GM19452 (cell line): ENCODE measurements around the gene ATAD3A.

Source experiments
- ATAC-seq: cut with Tn5 transposase; IDR thresholded peaks from one replicate; pipeline ENCODE4 v1.9.1; 2021; ENCODE audit not compliant: unreplicated experiment

ATAD3A gene

DNA sequence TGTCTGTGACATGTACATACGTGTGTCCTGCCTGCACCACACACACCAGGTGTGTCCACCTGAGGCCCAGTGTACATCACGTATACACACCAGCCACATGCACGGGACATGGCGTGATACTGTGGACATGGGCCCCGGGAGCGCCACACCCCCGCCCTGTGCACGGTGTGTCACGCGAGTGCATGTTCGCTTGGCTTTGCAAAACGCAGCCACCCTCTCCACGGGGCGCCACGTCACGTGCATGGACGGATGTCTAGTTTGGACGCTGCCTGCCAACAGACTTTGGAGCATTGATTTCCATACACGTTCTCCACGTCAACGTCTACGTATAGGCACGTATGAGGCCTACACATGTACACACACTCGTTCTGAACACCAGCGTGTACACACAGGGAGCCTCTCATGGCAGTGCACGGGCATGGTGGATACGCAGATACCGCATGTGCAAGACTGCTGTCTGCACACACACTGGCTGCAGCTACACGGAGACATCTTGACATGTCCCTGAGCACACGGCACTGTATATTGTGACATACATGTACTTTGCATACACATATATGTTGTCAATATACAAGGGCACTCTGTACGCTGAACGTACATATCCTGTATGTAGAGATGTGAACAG is 25.8 kb downstream of the ATAD3A start:
- ATAC-seq: no peak

DNA sequence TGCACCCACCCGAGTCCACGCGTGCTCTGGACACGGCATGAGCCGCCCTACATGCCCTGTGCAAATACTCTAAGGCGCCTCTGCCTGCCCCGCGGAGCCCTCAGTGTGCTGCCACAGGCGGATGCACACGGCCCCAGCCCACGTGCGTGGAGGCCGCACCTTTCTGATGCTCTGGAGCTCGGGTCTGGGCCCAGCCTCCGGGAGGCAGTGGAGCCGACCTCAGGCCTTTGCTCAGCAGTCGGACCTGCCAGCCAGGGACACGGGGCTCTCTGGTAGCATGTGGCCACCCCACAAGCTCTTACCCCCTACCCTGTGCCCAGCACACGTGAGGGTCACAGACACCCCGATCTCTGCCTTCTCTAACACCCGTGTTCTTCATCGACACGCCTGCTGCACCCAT is 26.4 kb downstream of the ATAD3A start:
- ATAC-seq: no peak

DNA sequence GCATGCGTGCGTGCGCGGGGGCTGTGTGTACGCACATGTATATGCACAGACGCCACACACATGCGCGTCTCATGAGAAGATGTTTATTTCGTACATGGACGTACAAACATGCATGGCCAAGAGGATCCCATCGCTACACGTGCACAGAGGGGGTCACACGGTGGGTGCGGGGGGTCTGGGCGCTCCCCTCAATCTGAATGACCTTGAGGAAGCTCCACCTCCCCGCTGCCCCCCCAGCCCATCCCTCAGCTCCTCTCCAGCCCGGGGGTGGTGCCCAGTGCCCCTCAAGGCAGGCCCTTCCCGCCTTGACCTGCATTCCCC is 27.0 kb downstream of the ATAD3A start:
- ATAC-seq: no peak

DNA sequence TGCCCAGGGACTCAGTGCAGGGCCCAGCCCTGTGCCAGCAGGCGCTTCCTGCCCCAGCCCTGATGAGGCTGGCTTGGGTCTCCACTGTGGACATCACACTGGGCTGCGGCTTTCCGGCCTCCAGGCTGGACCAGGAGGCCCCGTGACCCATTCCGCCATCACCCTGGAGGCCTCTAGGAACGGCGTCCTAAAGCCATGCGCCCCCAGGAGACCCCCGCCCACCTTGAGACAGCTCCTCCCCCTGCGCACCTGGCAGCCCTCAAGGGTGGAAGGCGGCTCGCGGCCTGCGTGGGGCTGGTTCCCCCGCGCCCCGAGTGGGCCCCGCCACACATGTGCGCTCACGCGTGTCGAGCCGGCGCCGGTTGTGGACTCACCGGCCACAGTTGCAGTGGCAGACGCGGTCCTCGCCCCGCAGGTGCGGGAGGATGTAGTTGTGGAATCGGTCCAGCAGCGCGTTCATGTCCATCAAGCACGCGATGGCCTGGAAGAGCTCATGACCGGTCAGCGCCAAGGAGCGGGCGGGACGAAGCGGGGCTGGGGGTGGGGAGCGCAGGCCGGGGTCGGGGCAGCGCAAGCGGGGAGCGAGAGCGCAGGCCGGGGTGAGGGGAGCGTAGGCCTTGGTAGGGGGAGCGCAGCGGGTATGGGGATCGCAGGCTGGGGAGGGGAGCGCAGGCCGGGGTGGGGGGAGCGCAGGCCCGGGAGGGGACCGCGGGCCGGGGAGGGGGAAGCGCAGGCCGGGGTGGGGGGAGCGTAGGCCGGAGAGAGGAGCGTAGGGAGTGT is 27.5 kb downstream of the ATAD3A start:
- ATAC-seq: no peak

DNA sequence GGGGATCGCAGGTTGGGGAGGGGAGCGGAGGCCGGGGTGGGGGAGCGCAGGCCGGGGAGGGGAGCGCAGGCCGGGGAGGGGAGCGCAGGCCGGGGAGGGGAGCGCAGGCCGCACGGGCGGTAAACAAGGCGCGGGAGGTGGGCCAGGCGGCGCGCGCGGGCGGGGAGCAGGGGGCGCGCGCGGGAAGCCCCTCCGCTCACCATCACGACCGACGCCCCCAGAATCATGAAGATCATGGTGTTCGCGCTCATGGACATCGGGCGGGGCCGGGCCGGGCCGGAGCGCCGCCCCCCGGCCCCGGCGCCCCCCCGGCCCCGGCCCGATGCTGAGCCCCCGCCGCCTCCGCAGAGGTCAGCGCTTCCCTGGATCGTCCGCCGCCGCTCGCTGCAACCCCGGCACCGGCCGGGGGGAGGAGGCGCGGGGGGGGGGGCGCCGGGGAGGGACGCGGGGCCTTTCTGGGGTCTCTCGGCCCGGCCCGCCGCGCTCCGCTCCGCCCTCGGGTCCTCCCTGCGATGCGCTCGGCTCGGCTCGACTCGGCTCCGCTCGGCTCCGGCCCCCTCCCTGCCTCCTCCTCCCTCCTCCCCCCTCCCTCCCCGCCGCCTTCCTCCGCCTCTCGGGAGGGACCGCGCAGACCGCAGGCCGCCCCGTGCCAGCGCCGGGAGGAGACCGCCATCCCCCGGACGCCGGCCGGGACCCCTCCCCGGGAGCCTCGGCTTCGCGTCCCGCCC is 28.3 kb downstream of the ATAD3A start, which contains the start of gene TMEM240:
Gene TMEM240 (minus strand): TSS at position 535 of the 728 bp plus-strand sequence. CDS start 278 bp downstream, at position 257.
- ATAC-seq: no peak

DNA sequence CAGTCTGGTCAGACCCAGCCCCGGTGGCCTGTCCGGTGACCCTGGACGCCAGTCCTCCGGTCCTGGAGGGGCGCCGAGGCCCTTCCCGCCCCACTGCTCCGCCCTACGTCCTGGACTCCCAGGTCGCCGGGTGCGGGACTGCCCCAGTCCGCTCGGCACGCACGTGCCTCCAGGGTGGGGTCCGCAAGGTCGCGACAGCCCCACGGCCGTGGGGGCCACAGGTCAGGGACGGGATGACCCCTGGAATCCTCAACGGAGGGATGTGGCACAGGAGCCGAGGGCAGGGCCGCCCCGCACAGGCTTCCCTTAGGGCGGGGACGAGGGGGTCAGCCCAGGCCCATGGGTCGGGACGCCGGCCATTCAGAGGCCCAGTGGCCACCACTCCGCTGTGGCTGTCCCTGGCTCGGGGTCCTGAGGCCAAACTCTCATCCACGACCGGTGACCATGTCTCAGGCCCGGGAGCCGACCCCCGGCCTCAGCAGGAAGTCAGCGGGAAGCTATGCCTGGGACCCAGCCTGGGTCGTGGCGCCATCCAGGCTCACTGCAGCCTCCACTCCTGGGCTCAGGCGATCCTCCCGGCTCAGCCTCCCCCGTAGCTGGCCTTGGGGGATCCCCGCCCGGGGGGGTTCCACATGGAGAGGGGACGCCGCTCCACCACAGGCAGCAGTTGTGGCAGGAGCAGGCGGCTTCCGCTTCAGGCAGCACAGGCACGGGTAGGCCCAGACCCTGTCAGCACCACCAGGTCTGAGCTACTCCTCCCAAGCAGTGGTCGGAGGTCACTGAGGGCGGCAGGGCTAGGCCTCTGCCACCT is 29.1 kb downstream of the ATAD3A start:
- no peak for ATAC-seq

DNA sequence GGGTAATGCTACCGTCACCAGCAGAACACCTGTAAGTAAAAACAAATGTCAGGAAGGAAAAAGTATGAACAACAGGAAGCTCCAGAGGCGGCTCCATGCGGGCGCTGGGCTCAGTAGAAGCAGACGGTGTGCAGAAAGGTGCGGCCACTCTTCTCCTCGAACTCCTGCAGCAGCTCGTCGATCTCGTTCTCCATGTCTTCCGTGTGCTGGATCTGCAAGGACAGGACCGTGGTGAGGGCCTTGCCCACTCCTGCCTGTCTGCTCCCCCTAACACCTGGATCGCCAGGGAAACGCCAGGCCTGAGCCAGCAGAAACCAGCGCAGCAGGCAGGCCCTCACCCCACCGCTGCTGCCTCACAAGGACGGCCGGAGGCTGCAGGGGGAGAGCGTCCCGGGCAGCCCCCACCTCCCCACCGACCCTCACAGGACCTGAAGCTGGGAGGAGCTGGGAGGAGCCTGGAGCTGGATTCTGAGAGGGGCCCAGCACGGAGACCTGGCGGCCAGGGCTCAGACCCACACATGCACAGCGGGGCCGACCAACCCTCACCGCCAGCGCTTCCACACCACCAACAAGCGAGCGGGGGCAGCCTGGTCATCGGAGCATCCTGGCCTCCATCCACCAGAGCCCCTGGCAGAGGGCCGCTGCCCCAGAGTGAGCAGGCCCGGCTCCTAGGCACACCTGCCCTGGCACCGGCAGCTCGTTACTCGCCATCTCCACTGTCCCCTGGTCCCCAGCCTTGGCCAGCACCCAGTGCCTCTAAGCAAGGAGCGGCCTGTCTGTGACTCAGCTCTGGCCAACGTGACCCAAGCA is 30.2 kb downstream of the ATAD3A start:
- no peak for ATAC-seq

DNA sequence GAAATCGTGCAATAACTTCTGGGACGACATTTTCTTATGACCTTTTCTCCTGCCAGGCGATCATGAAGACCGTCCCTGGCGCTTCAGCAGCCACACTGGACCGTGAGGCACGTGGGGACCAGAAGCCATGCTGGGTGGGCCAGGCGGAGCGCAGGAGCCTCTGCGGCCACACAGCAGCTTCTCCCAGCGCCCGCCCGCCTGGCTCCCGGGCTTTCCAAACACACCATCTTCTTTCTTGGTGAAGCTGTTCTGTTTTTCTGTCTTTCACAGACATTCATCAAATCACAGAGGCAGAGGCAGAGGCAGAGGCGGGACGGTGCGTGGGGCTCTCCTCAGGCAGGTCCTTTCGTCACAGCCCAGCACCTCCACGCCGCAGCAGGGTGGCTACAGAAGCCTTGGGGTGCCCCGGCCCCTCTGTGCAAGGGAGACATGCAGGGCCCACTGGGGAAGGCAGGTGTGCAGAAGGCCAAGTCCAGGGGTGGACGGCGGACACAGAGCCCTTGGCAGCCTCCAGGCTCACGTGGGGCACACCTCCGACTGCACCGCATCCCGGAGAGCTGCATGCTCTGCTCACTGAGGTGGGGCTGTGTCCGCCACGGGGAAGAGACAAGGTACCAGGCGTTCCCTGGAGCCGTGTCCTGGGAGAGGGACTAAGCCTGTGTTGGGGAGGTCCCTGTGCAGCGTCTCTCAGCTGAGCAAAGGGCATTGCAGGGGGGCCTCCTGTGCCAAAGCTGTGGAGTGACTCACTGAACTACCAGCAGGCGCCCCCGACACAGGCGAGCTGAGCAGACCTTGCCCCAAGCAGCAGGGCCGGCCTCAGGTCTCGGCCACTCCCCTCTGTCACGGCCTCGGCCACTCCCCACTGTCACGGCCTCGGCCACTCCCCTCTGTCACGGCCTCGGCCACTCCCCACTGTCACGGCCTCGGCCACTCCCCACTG is 31.1 kb downstream of the ATAD3A start:
- no peak for ATAC-seq

DNA sequence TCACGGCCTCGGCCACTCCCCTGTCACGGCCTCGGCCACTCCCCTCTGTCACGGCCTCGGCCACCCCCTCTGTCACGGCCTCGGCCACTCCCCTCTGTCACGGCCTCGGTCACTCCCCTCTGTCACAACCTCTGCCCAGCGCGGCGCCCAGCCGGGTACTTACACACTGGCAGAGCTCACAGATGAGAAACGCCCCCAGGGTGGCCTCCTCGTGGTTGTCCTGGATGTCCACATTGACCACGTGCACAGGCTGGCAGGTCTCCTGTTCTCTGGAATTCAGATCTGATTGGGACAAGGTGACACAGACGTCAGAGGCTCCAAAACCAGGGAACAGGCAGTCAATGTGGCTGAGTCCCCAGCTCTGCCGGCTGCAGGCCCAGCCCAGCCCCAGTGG is 31.7 kb downstream of the ATAD3A start:
- ATAC-seq: no peak

DNA sequence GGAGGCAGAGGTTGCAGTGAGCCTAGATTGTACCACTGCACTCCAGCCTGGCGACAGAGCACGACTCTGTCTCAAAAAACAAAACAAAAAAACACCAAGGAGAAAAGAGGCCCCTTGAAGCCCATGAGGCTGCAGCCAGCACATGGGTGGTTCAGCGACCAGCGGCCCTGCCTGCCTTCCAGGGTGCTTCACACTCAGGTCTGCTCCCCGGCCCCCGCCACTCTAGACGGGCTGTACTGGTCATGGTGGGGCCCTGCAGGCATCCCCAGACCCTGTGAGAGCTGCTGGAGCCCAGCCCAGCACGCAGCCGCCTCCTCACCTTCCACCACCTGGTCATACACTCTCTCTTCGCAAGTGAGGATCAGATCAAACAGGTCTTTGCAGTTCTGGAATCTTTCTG is 32.6 kb downstream of the ATAD3A start:
- ATAC-seq: no peak

DNA sequence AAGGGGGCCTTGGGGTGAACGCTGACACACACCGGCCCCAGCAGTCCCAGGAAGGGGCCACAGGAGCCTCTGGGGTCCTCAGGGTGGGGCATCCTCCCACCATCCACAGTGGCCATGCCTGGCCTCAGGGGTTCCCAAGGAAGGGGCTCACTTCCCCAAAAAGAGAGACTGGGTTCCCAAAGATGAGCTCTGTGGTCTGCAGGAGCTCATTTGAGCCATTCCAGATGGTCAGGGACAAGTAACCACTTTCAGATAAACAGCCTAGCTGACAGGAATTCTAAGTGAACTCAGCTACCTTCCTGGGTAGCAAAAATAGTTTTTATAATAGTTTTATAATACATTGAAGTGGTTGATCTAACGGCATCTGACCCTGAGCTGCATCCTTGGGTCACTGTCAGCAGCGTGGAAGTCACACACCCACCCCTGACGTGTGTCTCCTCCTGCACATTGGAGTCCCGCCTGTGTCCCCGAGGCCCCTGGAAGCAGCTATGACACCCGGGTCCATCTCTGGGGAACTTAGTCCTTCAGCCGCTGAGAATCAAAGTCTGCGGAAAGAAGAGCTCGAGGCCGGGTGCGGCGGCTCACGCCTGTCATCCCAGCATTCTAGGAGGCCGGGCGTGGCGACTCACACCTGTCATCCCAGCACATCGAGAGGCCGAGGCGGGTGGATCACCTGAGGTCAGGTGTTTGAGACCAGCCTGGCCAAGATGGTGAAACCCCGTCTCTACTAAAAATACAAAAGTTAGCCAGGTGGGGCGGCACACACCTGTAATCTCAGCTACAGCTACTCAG is 34.2 kb downstream of the ATAD3A start:
- no peak for ATAC-seq

DNA sequence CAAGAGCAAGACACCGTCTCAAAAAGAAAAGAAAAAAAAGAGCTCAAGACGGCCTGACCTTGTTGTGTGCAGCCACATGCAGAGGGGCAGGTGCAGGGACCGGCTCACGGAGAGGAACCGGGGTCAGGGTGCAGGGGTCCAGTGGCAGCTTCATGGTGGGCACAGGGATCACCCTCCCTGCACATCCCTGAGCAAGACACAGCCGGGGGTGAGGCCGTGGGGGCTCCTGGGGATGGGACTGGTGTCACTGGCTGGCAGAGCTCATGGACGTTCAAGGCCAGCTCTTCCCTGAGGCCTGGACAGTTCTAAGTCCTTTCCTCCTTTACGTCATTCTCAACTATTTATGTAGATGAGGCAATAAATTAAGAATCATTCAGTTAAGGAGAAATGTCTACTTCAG is 35.0 kb downstream of the ATAD3A start:
- no peak for ATAC-seq

DNA sequence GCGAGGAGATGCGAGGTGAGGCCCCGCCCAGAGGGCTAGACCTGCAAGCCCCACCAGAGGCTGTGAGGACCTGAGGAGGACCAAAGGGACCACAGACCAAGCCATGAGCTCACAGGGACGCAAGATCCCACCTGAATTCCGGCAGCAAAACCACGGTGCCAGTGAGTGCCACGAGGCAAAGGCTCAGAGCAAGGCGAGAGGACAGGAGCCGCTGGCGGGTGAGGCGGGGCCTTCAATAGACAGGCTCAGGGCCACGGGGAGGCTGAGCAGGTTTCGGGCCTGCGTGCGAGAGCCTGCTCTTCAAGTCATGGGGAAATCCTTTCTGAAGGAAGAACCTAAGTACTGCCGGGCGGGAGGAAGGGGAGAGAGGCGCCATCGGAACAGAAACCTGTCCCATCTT is 35.5 kb downstream of the ATAD3A start:
- ATAC-seq: no peak

DNA sequence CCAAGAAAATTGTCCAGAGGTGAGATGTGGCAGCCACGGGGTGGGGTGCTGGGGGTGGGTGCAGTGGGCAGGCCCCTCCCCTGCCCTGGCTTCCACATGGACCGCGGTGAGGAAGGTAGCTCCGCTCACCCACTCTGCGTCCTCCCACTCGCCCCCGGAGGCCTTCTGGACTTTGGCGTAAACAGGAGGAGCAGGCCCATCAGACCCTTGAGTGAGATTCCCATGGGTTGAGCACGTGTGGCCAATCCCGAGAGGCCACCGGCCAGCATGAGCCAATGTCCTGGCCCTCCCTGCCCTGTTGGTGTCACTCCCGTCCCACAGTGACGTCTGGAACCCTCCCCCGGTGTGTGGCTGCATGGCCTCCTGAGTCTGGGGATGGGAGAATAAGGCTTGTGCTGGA is 36.6 kb downstream of the ATAD3A start:
- ATAC-seq: no peak

DNA sequence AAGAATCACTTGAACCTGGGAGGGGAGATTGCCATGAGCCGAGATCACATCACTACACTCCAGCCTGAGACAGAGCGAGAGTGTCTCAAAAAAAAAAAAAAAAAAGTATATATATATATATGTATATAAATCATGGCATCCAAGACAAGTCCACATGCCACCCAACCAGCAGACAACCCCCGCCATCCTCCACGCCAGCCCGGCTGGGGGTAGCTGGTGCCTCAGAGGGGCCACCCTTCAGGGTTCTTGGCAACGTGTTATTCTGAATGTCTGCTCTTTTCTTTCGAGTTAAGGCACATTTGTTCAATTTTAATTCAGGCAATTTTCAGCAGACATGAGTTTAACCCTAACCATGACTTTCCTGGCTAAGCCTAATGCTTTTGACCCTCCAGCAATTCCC is 38.1 kb downstream of the ATAD3A start:
- no peak for ATAC-seq

DNA sequence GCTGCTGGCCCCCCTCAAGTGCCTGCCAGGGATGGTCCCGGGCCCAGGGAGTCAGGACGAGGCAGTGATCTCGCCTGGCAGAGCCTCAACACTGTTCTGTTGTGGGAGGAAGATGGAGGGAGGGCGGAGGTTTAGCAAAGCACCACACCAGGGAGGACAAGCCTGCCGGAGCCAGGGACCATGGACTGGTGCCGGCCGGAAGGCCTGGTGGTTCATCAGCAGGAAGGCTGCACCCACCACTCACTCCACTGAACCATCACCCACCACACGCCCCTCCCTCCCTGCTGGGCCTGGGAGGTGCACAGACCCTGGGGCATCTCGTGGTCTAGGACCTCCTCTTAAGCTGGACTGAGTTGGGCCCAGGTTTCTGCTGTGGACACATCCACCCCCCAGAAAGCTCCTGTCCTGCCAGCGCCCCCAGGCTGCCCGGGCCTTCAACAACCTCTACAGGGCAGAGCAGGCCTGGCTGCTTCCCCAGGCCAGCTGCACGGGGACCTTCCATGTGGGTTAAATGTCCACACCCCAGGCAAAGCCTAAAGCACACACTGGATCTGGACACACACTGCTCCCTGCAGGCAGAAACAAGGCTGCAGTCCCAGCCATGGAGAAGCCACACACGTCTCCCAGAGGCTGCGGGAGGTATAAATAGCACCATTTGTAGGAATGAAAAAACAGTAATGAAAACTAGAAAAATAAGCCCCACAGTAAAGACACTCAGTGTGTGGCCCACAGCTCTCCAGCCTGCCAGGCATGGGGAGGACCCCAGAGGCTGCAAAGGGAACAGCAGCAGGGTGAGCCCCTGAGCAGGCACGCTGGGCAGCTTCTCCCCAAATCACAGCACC is 38.9 kb downstream of the ATAD3A start:
- no peak for ATAC-seq

DNA sequence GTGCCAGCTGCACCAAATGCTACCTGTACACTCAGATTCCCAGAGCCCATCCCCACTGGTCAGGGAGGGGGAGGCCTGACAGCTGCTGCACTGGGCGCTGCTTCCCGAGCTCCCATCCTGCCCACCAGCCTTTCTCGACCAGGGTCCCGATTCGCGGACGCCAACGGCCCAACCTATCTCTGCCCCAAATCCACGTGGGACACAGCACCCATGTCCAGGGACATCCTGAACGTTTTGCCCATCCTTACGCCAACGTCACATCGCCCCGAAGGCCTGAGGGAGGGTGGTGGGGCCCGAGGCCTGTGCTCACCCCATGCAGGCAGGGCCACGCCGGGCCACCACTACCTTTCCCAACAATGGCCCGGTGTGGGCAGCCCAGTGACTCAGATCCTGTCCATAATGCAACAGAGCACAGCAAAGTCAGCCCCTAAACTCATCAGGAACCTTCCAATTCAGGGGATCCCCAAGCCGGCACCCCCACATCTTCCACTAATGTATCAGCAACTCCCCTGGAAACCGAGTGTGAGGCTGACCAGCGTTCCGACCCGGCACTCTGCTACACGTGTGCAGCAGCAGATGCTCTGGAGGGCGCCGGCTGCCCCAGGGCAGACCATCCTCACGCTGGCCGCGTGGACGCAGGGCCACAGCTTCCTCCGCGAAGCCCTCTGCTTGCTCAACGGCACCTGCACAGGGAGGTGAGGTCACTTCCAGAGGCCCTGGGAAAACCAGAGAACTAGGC is 39.7 kb downstream of the ATAD3A start:
- no peak for ATAC-seq
